ENCODE measurements around the gene MACF1.

Gene MACF1

DNA sequence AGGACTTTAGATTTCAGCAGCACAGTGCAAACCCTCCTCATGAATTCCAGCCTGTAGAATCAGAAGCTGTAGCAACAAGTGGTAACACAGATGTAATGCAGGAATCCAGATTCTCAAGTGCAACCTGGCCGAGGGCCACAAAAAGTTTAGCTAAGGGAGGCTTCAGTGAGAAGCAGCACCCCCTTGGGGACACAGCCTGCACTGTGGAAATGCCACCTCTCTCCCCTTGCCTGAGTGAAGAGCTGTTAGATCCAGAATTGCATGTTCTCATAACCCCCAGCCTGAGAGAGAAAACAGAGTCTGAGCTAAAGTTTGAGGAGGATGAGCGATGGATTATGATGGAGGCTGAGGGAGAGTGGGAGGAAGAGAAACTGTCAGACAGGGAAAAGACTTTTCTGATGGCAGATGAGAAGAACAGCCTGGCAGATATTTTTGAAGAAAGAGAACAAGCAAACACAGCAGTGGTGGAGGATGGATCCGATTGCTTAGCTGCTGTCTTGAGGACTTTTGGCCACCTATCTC, 206.5 kb downstream of the MACF1 start:
- H3K4me3 ChIP-seq (replicated peaks; ENCODE audit: low read depth, low read length) = peak overlapping the region; percentile 63
- DNase-seq (ENCODE audit: low read depth) = peak; percentile 93
- TF ChIP-seq, protein P1, sequence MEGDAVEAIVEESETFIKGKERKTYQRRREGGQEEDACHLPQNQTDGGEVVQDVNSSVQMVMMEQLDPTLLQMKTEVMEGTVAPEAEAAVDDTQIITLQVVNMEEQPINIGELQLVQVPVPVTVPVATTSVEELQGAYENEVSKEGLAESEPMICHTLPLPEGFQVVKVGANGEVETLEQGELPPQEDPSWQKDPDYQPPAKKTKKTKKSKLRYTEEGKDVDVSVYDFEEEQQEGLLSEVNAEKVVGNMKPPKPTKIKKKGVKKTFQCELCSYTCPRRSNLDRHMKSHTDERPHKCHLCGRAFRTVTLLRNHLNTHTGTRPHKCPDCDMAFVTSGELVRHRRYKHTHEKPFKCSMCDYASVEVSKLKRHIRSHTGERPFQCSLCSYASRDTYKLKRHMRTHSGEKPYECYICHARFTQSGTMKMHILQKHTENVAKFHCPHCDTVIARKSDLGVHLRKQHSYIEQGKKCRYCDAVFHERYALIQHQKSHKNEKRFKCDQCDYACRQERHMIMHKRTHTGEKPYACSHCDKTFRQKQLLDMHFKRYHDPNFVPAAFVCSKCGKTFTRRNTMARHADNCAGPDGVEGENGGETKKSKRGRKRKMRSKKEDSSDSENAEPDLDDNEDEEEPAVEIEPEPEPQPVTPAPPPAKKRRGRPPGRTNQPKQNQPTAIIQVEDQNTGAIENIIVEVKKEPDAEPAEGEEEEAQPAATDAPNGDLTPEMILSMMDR (IDR thresholded peaks at IDR 0.05; ENCODE audit: low read length, missing control alignments) = peak; percentile 94

DNA sequence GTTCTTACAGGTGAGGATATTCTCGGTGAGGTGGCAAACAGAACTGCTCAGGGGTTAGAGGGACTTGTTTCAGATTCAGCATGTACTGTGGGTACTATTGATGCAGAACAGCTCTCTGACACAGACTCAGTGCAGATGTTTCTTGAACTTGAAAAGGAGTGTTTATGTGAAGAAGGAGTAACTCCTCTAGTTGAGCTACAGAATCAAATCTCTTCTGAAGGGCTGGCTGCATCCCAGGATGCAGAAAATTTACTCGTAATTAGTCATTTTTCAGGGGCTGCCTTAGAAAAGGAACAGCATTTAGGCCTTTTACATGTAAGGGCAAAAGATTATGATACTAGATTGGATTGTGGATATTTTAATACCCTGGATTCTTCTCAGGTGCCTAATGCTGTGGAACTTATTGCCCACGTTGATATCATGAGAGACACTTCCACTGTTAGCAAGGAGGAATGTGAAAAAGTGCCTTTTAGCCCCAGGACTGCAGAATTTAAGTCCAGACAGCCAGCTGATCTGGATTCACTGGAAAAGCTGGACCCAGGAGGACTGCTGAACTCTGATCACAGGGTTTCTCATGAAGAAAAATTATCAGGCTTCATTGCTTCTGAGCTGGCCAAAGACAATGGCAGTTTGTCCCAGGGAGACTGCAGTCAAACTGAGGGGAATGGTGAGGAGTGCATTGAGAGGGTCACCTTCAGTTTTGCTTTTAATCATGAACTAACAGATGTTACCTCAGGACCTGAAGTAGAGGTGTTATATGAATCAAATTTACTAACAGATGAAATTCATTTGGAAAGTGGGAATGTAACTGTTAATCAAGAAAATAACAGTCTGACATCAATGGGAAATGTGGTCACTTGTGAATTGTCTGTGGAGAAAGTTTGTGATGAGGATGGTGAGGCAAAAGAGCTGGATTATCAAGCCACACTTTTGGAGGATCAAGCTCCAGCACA, 207.3 kb downstream of the MACF1 start:
- H3K4me3 ChIP-seq (replicated peaks; ENCODE audit: low read depth, low read length) = peak overlapping the region; percentile 63
- TF ChIP-seq, protein P1 (IDR thresholded peaks at IDR 0.05; ENCODE audit: low read length, missing control alignments) = no peak
- DNase-seq (ENCODE audit: low read depth) = no peak

DNA sequence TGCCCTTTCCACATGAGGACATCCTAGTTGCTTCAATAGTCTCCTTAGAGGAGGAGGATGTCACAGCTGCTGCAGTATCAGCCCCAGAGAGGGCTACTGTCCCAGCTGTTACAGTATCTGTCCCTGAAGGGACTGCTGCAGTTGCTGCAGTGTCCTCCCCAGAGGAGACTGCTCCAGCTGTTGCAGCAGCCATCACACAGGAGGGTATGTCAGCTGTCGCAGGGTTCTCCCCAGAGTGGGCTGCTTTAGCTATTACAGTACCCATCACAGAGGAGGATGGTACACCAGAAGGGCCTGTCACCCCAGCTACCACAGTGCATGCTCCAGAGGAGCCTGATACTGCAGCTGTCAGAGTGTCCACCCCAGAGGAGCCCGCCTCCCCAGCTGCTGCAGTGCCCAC, 208.4 kb downstream of the MACF1 start:
- TF ChIP-seq, protein P1 (IDR thresholded peaks at IDR 0.05; ENCODE audit: low read length, missing control alignments) = no peak
- no peak for DNase-seq (ENCODE audit: low read depth)
- no peak overlapping the region for H3K4me3 ChIP-seq (replicated peaks; ENCODE audit: low read depth, low read length)

DNA sequence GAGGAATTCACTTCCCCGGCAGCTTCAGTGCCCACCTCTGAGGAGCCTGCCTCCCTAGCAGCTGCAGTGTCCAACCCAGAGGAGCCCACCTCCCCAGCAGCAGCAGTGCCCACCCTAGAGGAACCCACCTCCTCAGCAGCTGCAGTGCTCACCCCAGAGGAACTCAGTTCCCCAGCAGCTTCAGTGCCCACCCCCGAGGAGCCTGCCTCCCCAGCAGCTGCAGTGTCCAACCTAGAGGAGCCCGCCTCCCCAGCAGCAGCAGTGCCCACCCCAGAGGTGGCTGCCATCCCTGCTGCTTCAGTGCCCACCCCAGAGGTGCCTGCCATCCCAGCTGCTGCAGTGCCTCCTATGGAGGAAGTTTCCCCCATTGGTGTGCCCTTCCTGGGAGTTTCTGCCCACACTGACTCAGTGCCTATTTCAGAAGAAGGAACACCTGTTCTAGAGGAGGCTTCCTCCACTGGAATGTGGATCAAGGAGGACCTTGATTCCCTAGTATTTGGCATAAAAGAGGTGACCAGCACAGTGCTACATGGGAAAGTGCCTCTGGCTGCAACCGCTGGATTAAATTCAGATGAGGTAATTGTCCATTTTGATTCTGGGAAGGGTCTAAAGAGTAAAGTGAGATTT, 209.5 kb downstream of the MACF1 start:
- H3K4me3 ChIP-seq (replicated peaks; ENCODE audit: low read depth, low read length) = peak overlapping the region; percentile 13
- TF ChIP-seq, protein P1 (IDR thresholded peaks at IDR 0.05; ENCODE audit: low read length, missing control alignments) = no peak
- DNase-seq (ENCODE audit: low read depth) = no peak

DNA sequence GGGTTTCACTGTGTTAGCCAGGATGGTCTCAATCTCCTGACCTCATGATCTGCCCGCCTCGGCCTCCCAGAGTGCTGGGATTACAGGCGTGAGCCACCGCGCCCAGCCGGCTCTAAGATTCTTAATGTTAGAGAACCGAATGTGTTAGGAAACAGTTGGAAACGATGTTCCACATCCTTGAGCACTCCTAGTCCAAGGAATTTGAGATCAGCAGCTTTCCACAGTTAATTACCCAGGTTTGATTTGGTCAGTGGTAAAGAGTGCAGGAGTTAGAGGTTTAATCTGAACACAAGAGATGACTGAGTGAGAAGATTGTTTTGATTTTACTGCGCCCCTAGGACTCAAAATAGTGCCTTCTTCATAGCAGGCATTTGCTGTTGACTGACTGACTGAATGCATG, 211.1 kb downstream of the MACF1 start:
- TF ChIP-seq, protein P1 (IDR thresholded peaks at IDR 0.05; ENCODE audit: low read length, missing control alignments) = no peak
- DNase-seq (ENCODE audit: low read depth) = no peak
- H3K4me3 ChIP-seq (replicated peaks; ENCODE audit: low read depth, low read length) = no peak overlapping the region

DNA sequence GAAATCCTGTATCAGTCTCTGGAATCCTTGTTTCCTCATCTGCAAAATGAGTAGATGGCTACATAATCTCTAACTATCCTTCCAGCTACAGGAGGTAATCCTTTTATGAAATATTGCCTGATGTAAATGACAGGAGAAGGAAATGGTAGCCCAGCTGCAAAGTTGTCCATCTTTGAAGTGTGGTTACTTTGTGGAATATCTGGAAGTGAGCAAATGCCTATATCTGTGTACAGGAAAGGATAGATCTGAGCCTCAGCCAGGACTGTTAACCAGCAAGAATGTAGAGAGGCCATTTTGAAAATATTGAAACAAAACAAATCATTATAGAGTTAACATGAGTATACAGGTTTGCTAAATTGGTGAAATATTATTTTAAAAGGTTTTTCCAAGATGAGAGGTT, 212.1 kb downstream of the MACF1 start:
- no peak for DNase-seq (ENCODE audit: low read depth)
- TF ChIP-seq, protein P1 (IDR thresholded peaks at IDR 0.05; ENCODE audit: low read length, missing control alignments) = no peak
- no peak overlapping the region for H3K4me3 ChIP-seq (replicated peaks; ENCODE audit: low read depth, low read length)
